Effector memory CD8-positive, alpha-beta T cell (primary cell): ENCODE data around the gene CHD9.

Experiments
- ATAC-seq: fragments of 150-1000 bp; cut with Tn5 transposase; replicated peaks from 2 replicates; pipeline ENCODE4 v1.10.0; 2021; ENCODE audit warnings: mild to moderate bottlenecking, moderate library complexity
- DNase-seq, 3 experiments: peaks; one replicate each; pipeline ENCODE4 v3.0.0; 2021
- H3K27ac Mint-ChIP-seq, 2 donors: one replicate each; pipeline ENCODE4 v1.8.0; 2022; ENCODE audit warnings: mild to moderate bottlenecking in 2 of 2, mixed read lengths in 2 of 2, moderate library complexity in 2 of 2
- H3K27me3 Mint-ChIP-seq, 2 donors: one replicate each; pipeline ENCODE4 v1.8.0; 2022; ENCODE audit warnings: mixed read lengths in 2 of 2
- H3K36me3 Mint-ChIP-seq: one replicate; pipeline ENCODE4 v1.8.0; 2022; ENCODE audit warnings: mild to moderate bottlenecking, moderate library complexity, mixed read lengths; ENCODE audit not compliant: insufficient read depth
- H3K4me1 Mint-ChIP-seq, 2 donors: one replicate each; pipeline ENCODE4 v1.8.0; 2022; ENCODE audit warnings: low read depth in 2 of 2, mixed read lengths in 2 of 2
- H3K4me3 Mint-ChIP-seq, 2 donors: one replicate each; pipeline ENCODE4 v1.8.0; 2022; ENCODE audit warnings: mild to moderate bottlenecking in 2 of 2, mixed read lengths in 2 of 2, moderate library complexity in 2 of 2
- H3K9me3 Mint-ChIP-seq, 2 donors: one replicate each; pipeline ENCODE4 v1.8.0; 2022; ENCODE audit warnings: mixed read lengths in 2 of 2

CHD9 gene

DNA sequence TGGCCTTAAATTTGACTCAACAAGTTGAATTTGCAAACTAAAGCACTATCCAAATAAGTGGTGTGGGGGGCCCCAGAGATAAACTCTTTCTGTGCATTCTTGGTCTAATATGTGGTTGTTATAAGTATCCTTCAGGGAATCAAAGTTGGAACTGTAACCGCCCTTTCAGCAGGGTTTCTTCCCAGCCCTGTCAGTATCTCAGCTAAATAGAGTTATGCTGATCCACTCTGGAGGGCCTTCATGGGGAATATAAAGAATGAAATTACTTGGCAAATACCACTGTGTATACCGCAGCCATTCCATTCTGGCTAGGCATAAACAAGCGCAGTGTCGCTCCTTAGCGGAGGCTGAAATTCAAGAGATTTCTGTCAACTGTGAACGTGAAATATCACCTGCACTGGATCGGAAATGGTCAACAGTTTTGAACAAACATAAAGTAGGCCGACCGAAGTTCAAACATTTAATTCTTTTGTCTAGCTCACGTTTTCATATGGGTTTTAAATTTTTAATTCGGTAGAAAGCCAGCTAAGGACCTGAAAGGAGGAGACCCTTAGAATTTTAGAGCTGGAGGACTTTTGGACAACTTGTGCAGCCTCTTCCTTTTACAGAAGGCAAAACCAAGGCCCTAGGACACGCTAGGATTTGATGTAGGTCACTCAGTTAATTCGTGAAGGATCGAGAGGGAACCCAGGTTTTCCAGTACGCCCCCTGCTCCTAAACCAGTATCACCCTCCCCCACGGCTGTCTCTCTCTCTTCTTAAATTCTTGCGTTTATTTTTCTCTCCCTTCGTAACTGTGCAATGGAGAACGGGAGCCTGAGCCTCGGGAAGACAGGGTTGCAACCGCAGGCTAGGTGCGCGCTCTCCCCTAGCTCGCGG, 74.7 kb downstream of the CHD9 start:
- no peaks in the 10 kb centered on the region for H3K27me3 Mint-ChIP-seq
- peak overlapping the region; percentile 90 to 93 for H3K27ac Mint-ChIP-seq
- peaks cover 10 to 12% of the 10 kb centered on the region in 2 donors for H3K4me1 Mint-ChIP-seq
- peak overlapping the region; percentile 85 to 92 for H3K4me3 Mint-ChIP-seq
- ATAC-seq (no peak), DNase-seq (no peak)
- peaks cover 12% of the 10 kb centered on the region for H3K36me3 Mint-ChIP-seq
- no peaks in the 10 kb centered on the region for H3K9me3 Mint-ChIP-seq

DNA sequence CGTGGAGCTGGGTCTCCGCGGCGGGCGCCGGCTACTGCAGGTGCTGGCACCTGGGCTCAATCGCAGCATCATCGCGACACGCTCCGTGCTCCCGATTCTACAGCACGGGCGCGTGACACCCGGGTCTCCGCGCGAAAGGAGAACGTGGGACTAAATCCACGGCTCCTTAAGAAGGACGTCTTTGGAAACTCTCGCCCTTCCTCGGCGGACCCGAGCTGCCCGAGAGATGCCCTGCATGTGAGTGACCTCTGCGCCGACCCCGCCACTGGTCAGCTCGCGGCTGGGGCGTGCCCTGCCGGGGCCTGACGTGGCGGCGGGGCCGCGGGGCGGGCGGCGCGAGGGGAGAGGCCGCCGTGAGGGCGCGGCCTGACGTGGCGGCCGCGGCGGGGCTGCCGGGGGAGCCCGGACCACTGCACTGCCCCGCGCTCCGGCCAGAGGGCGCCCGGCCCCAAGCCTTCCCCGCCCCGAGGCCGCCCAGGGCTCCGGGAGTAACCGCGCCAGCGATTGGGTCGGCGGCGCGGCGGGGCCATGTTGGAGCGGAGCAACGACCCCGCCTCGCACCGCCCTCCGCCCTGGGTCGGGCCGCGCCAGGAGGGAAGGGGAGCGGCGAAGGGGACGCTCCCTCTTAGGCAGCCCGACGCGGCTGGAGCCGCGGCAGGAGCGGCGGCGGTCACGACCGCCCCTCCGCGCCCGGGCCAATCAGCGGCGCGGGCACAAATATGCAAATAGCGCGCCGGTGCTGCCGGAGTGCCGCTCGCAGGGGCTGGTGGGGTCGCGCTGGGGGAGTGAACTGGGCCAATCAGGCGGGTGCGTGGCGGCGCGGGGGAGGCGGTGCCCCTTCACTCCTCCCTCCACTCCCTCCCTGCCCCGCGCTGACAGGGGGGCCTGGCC, 75.6 kb downstream of the CHD9 start:
- Mint-ChIP-seq H3K9me3 (no peaks in the 10 kb centered on the region), H3K36me3 (peaks cover 12% of the 10 kb centered on the region), H3K4me1 (peaks cover 14 to 20% of the 10 kb centered on the region in 2 donors), H3K27ac (peak overlapping the region; percentile 90 to 93), H3K27me3 (no peaks in the 10 kb centered on the region), H3K4me3 (peak overlapping the region; percentile 85 to 92)
- DNase-seq = peak; percentile 91 to 93 (median 93)
- ATAC-seq = peak; percentile 88

- Mint-ChIP-seq H3K4me1 (peaks cover 15 to 21% of the 10 kb centered on the region in 2 donors), H3K4me3 (peak overlapping the region; percentile 81 to 92), H3K9me3 (no peaks in the 10 kb centered on the region), H3K36me3 (peaks cover 12% of the 10 kb centered on the region), H3K27me3 (no peaks in the 10 kb centered on the region), H3K27ac (peak overlapping the region; percentile 52 to 55)
- DNase-seq = no peak
- peak; percentile 3 for ATAC-seq
Measured at GRCh38 chr16:53131050-53131362, 76.2 kb downstream of the CHD9 start.

DNA sequence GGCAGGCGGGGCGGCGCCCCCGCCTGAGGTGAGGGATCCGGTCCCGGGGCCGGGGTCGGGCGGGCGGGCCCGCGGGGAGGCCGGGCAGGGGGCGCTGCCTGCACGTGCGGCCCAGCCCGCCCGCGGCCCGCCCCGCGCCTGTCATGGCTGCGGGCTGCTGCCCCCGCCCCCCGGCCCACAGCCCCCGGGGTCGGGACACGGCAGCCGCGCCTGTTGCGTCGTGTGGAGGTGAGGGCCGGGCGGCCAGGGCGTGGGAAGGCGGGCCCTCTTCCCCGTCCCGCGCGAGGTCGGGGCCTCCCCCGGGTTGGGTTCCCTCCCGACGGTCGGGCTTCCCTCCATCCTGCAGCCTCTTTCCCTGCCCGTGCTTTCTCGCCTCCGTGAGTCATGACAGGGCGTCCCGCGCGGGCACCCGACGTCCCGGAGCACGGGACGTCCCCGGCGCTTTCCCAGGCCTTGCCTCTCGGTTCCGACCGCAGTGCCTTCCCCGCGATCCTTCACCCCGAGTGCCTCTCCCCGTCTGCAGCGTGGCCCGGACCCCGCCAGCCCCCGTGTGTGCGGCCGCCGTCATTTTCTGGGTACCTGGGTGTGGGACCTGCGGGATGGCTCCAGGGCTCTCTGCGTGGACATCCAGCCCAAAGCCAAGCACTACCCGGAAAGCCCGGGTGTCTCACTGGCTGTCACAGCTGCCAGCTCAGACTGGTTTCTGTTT, 76.7 kb downstream of the CHD9 start:
- Mint-ChIP-seq H3K27ac (peak overlapping the region; percentile 93), H3K4me1 (peaks cover 15 to 21% of the 10 kb centered on the region in 2 donors), H3K9me3 (no peaks in the 10 kb centered on the region), H3K36me3 (peaks cover 12% of the 10 kb centered on the region), H3K27me3 (no peaks in the 10 kb centered on the region), H3K4me3 (peak overlapping the region; percentile 91 to 93)
- ATAC-seq = peak; percentile 23
- DNase-seq = peak; percentile 21 to 36 (median 31)

DNA sequence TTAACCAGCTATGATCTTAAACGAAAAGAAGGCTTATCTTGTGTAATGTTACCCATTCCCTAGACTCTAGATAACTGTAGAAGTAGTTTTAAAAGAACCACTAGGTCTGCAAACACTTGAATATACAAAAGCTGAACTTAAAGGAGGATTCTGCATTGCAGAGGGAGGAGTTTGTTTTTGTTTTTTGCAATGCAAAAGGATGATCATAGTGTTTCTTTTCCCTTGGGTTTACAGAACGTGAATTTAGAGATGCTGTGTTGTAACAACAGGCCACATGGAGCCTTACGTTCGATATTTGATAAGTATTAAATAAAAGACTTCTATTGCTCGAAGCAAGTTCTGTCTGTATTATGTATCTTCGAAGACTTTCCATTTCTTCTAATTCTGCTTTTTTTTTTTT, 77.6 kb downstream of the CHD9 start:
- H3K4me3 Mint-ChIP-seq = peak overlapping the region; percentile 91 to 93
- DNase-seq (no peak), ATAC-seq (no peak)
- H3K4me1 Mint-ChIP-seq = peaks cover 15 to 21% of the 10 kb centered on the region in 2 donors
- no peaks in the 10 kb centered on the region for H3K9me3 Mint-ChIP-seq
- peaks cover 12% of the 10 kb centered on the region for H3K36me3 Mint-ChIP-seq
- H3K27ac Mint-ChIP-seq = peak overlapping the region in 1 of 2 donors; percentile 93
- no peaks in the 10 kb centered on the region for H3K27me3 Mint-ChIP-seq

DNA sequence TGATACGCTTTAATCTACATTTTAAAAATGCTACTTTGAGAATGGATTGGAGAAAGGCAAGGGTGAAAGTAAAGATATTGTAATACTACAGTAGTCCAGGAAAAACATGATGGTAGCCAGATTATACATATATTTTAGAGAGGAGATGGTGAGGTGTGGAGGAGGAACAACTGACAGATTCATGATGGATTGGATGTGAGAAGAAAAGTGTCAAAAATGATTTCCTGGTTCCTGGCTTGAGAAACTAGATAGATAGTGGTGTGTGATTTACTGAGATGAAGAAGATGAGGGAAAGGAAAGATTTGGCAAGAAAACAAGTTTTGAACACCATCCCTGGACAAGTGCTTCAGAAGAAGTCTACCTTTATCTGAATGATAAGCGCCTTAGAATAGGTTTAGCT, 80.5 kb downstream of the CHD9 start:
- peak overlapping the region in 1 of 2 donors; percentile 17 for H3K27ac Mint-ChIP-seq
- H3K36me3 Mint-ChIP-seq = peaks cover 12% of the 10 kb centered on the region
- H3K27me3 Mint-ChIP-seq = no peaks in the 10 kb centered on the region
- DNase-seq (no peak), ATAC-seq (no peak)
- no peak overlapping the region for H3K4me3 Mint-ChIP-seq
- no peaks in the 10 kb centered on the region for H3K9me3 Mint-ChIP-seq
- peaks cover 17 to 19% of the 10 kb centered on the region in 2 donors for H3K4me1 Mint-ChIP-seq

DNA sequence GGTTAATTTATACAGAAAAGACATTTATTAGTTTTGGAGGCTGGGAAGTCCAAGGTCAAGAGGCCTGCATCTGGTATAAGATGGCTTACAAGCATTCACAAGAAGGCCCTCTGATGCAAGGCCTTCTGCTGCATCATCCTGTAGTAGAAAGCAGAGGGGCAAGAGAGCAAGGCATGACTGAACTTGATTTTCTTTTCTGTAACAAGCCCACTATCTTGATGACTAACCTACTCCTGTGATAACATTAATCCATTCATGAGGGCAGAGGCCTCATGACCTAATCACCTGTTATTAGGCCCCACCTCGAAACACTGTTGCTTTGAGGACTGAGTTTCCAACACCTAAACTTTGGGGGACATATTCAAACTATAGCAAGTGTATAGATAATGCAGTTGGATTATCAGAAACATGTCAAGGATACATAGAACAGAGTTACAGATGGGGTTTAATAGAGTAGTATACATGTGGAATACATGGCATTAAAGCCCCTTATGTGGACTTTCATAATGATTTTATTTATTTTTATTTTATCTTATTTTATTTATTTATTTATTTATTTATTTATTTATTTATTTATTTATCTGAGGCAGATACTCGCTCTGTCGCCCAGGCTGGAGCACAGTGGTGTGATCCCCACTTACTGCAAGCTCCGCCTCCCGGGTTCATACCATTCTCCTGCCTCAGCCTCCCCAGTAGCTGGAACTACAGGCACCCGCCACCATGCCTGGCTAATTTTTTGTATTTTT, 88.2 kb downstream of the CHD9 start:
- Mint-ChIP-seq H3K4me1 (peaks cover 11 to 12% of the 10 kb centered on the region in 2 donors), H3K27me3 (no peaks in the 10 kb centered on the region), H3K36me3 (no peaks in the 10 kb centered on the region), H3K27ac (no peak overlapping the region), H3K4me3 (no peak overlapping the region), H3K9me3 (no peaks in the 10 kb centered on the region)
- DNase-seq (no peak), ATAC-seq (no peak)

DNA sequence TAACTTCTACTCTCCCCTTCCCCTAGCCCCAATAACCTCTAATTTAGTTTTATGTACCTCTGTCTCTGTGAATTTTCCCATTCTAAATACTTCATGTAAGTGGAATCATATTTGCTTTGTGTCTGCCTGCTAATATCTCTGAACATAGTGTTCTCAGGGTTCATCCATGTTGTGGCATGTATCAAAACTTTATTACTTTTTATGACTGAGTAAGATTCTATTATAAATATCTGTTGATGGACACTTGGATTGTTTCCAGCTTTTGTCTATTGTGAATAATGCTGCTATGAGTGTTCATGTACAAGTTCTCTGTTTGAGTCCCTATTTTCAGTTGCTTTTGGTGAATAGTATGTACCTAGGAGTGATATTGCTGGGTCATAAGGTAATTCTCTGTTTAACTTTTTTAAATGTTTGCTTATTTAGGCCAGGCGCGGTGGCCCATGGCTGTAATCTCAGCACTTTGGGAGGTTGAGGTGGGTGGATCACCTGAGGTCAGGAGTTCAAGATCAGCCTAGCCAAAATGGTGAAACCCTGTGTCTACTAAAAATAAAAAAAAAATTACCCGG, 92.8 kb downstream of the CHD9 start:
- Mint-ChIP-seq H3K27ac (peak overlapping the region in 1 of 2 donors; percentile 7), H3K4me3 (no peak overlapping the region), H3K36me3 (no peaks in the 10 kb centered on the region), H3K27me3 (no peaks in the 10 kb centered on the region), H3K4me1 (peaks cover 0 to 4% of the 10 kb centered on the region in 2 donors), H3K9me3 (no peaks in the 10 kb centered on the region)
- ATAC-seq = no peak
- DNase-seq = no peak

GRCh38 chr16:53150769-53151168, 96.0 kb downstream of the CHD9 start:
- no peaks in the 10 kb centered on the region for H3K36me3 Mint-ChIP-seq
- peaks cover 2% of the 10 kb centered on the region in 2 donors for H3K4me1 Mint-ChIP-seq
- DNase-seq (no peak), ATAC-seq (no peak)
- H3K27ac Mint-ChIP-seq = no peak overlapping the region
- H3K9me3 Mint-ChIP-seq = no peaks in the 10 kb centered on the region
- H3K27me3 Mint-ChIP-seq = no peaks in the 10 kb centered on the region
- H3K4me3 Mint-ChIP-seq = no peak overlapping the region

DNA sequence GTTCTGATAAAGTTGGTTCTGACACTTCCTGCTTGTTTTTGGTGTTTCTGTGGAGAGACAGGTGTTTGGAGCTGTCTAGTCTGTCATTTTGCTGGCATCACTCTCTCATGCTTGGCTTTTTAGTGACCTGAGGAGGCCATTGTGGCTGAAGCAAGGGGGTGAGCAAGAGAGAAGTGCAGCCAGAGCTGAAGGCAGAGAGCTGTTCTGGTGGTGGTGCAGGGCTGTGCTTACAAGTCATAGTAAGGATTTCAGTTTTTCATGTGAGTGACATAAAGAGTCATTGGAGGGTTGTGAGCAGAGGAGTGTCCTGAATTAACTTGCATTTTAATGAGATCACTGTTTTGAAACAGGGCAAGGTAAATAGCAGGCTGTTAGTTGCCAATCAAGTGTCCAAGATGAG, 97.5 kb downstream of the CHD9 start:
- H3K9me3 Mint-ChIP-seq = no peaks in the 10 kb centered on the region
- no peaks in the 10 kb centered on the region for H3K27me3 Mint-ChIP-seq
- H3K4me1 Mint-ChIP-seq = peaks cover 0 to 2% of the 10 kb centered on the region in 2 donors
- no peak for DNase-seq
- H3K27ac Mint-ChIP-seq = no peak overlapping the region
- no peak for ATAC-seq
- no peak overlapping the region for H3K4me3 Mint-ChIP-seq
- H3K36me3 Mint-ChIP-seq = peaks cover 11% of the 10 kb centered on the region

DNA sequence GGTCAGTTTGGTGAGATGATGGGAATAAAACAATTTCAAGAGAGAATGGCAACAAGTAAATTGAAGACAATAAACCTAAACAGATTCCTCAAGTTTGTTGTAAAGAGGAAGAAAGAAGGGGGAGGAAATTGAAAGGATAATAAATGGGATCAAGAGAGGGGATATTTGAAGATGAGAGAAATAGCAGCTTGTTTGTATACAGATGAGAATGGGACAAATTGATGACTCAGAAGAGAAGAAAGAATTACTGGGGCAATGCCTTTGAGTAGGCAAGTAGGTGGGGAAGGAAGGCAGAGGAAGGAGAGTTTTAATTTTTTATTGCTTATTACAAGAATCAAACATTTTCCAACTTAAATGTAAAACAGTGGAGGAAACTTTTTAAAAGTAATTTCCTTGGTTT, 98.3 kb downstream of the CHD9 start:
- Mint-ChIP-seq H3K4me1 (peaks cover 0 to 2% of the 10 kb centered on the region in 2 donors), H3K27me3 (no peaks in the 10 kb centered on the region), H3K27ac (no peak overlapping the region), H3K9me3 (no peaks in the 10 kb centered on the region), H3K4me3 (no peak overlapping the region), H3K36me3 (peaks cover 14% of the 10 kb centered on the region)
- no peak for ATAC-seq
- DNase-seq = no peak

GRCh38 chr16:53154513-53154912, 99.7 kb downstream of the CHD9 start:
- Mint-ChIP-seq H3K9me3 (no peaks in the 10 kb centered on the region), H3K4me3 (no peak overlapping the region), H3K27me3 (no peaks in the 10 kb centered on the region), H3K4me1 (peaks cover 0 to 2% of the 10 kb centered on the region in 2 donors), H3K36me3 (peaks cover 14% of the 10 kb centered on the region), H3K27ac (peak overlapping the region in 1 of 2 donors; percentile 59)
- ATAC-seq = no peak
- DNase-seq = no peak
